OCI-LY1 (cell line): ENCODE results near the gene RWDD4.

Source experiments
- H2AFZ ChIP-seq: fragments of 200-600 bp; sonication (generic), shearing (Covaris generic); 2 replicates; pipeline ENCODE4 v1.6.0; 2014; ENCODE audit warnings: antibody characterized with exemption, mild to moderate bottlenecking, low read length
- H3F3A ChIP-seq: fragments of 200-600 bp; sonication (generic), shearing (Covaris generic); 2 replicates; pipeline ENCODE4 v1.6.0; 2014; ENCODE audit warnings: mild to moderate bottlenecking, antibody characterized with exemption, low read length, moderate library complexity; ENCODE audit not compliant: insufficient read depth
- H3K27ac ChIP-seq: fragments of 200-600 bp; sonication (generic); 2 replicates; pipeline ENCODE4 v1.5.1; 2014; ENCODE audit warnings: low read length, mixed run types, mild to moderate bottlenecking, low read depth; ENCODE audit not compliant: poor library complexity, severe bottlenecking
- H3K27me3 ChIP-seq: fragments of 200-600 bp; sonication (generic); 2 replicates; pipeline ENCODE4 v1.6.0; 2014; ENCODE audit warnings: antibody characterized with exemption, mild to moderate bottlenecking, low read length, moderate library complexity; ENCODE audit not compliant: insufficient read depth
- H3K36me3 ChIP-seq: fragments of 200-600 bp; sonication (generic); 2 replicates; pipeline ENCODE4 v1.6.1; 2014; ENCODE audit warnings: mild to moderate bottlenecking, antibody characterized with exemption, low read length, moderate library complexity, mixed read lengths; ENCODE audit not compliant: insufficient read depth
- H3K4me1 ChIP-seq: fragments of 200-600 bp; sonication (generic); 2 replicates; pipeline ENCODE4 v1.5.1; 2014; ENCODE audit warnings: mild to moderate bottlenecking, low read length, moderate library complexity; ENCODE audit not compliant: insufficient read depth, severe bottlenecking
- H3K4me2 ChIP-seq: fragments of 200-600 bp; sonication (generic), shearing (Covaris generic); 2 replicates; pipeline ENCODE4 v1.6.1; 2014; ENCODE audit warnings: low read length
- H3K4me3 ChIP-seq: fragments of 200-600 bp; sonication (generic); 2 replicates; pipeline ENCODE4 v1.5.1; 2014; ENCODE audit warnings: low read length, low read depth, mild to moderate bottlenecking, mixed read lengths; ENCODE audit not compliant: poor library complexity, severe bottlenecking
- H3K79me2 ChIP-seq: fragments of 200-600 bp; shearing (Covaris generic); 2 replicates; pipeline ENCODE4 v1.6.1; 2016; ENCODE audit warnings: mixed run types, low read length, mixed read lengths; ENCODE audit not compliant: insufficient read depth
- H3K9ac ChIP-seq: fragments of 200-600 bp; sonication (generic), shearing (Covaris generic); 2 replicates; pipeline ENCODE4 v1.6.1; 2014; ENCODE audit warnings: mild to moderate bottlenecking, low read length, mixed read lengths
- H3K9me2 ChIP-seq: fragments of 200-600 bp; sonication (generic), shearing (Covaris generic); 2 replicates; pipeline ENCODE4 v1.6.1; 2014; ENCODE audit warnings: low read depth, mild to moderate bottlenecking, low read length, mixed read lengths
- H3K9me3 ChIP-seq: fragments of 200-600 bp; shearing (Covaris generic); 2 replicates; pipeline ENCODE4 v1.6.1; 2014; ENCODE audit warnings: low read length, mixed read lengths
- H4K20me1 ChIP-seq: fragments of 200-600 bp; sonication (generic), shearing (Covaris generic); 2 replicates; pipeline ENCODE4 v1.6.0; 2016; ENCODE audit warnings: mild to moderate bottlenecking, low read length; ENCODE audit not compliant: insufficient read depth
- EZH2 ChIP-seq: fragments of 200-600 bp; sonication (generic), shearing (Covaris generic); IDR thresholded peaks from 2 replicates; pipeline ENCODE4 v1.8.0; 2017; ENCODE audit warnings: borderline replicate concordance, mixed run types, mild to moderate bottlenecking, antibody characterized with exemption, low read length, moderate library complexity, mixed read lengths
- TF ChIP-seq, protein P1 (sequence below): fragments of 200-600 bp; sonication (generic), shearing (Covaris generic); IDR thresholded peaks from 2 replicates; pipeline ENCODE4 v1.5.1; 2017; ENCODE audit warnings: mild to moderate bottlenecking, antibody characterized with exemption, low read length, moderate library complexity, mixed read lengths

The RWDD4 gene

DNA sequence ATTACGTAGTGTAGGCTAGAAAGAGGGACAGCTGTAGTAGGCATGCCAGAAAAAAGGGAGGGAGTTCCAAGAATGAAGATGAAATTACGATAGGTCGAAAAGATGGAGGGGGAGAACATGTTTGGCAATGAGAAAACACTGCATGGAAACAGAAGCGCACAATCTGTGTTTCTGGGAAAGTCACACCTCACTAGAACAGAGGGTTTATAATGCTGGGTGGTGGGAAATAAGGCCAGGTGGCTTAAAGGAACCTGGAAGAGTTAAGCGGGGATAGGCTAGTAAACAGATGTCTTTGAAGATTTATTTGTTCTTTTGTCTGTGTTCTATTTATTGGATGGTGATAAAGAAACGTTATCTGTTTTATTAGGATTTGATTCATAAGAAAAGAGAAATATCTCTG lies 29.2 kb upstream of the RWDD4 start:
- H3F3A ChIP-seq = no peaks in the 10 kb centered on the region
- no peaks in the 10 kb centered on the region for H3K4me1 ChIP-seq
- H3K4me3 ChIP-seq = no peak overlapping the region
- no peak overlapping the region for H3K4me2 ChIP-seq
- no peaks in the 10 kb centered on the region for H4K20me1 ChIP-seq
- no peak overlapping the region for H3K9ac ChIP-seq
- no peaks in the 10 kb centered on the region for H3K9me2 ChIP-seq
- H3K79me2 ChIP-seq = no peaks in the 10 kb centered on the region
- TF ChIP-seq, protein P1, sequence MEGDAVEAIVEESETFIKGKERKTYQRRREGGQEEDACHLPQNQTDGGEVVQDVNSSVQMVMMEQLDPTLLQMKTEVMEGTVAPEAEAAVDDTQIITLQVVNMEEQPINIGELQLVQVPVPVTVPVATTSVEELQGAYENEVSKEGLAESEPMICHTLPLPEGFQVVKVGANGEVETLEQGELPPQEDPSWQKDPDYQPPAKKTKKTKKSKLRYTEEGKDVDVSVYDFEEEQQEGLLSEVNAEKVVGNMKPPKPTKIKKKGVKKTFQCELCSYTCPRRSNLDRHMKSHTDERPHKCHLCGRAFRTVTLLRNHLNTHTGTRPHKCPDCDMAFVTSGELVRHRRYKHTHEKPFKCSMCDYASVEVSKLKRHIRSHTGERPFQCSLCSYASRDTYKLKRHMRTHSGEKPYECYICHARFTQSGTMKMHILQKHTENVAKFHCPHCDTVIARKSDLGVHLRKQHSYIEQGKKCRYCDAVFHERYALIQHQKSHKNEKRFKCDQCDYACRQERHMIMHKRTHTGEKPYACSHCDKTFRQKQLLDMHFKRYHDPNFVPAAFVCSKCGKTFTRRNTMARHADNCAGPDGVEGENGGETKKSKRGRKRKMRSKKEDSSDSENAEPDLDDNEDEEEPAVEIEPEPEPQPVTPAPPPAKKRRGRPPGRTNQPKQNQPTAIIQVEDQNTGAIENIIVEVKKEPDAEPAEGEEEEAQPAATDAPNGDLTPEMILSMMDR = no peak
- no peaks in the 10 kb centered on the region for H3K27me3 ChIP-seq
- H2AFZ ChIP-seq = no peak overlapping the region
- no peaks in the 10 kb centered on the region for H3K9me3 ChIP-seq
- H3K36me3 ChIP-seq = peaks cover 80% of the 10 kb centered on the region
- H3K27ac ChIP-seq = no peak overlapping the region

DNA sequence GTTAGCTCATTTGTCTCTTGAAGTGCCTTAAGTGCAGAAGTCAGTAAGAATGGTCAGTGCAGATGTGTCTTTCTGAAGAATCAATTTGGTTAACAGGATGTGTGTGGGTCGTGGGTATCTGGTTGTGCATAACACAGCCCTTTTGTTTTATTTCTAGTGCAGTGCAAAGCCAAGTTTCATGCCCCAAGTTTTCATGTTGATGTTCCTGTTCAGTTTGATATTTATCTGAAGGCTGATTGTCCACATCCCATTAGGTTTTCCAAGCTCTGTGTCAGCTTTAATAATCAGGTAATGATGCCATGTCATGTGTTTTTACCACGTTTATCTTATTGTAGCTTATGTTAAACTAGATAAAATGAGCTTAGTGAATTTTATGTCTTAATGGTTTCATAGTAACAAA lies 27.5 kb upstream of the RWDD4 start:
- Histone ChIP-seq H3K36me3 (peaks cover 73% of the 10 kb centered on the region), H3K79me2 (no peaks in the 10 kb centered on the region), H3K9ac (no peak overlapping the region), H2AFZ (no peak overlapping the region), H3K9me3 (no peaks in the 10 kb centered on the region), H3K27me3 (no peaks in the 10 kb centered on the region), H3F3A (no peaks in the 10 kb centered on the region), H3K4me2 (no peak overlapping the region), H4K20me1 (no peaks in the 10 kb centered on the region), H3K4me1 (no peaks in the 10 kb centered on the region), H3K27ac (no peak overlapping the region), H3K4me3 (no peak overlapping the region), H3K9me2 (no peaks in the 10 kb centered on the region)
- TF ChIP-seq, protein P1 = no peak
- TF ChIP-seq EZH2 = no peak

DNA sequence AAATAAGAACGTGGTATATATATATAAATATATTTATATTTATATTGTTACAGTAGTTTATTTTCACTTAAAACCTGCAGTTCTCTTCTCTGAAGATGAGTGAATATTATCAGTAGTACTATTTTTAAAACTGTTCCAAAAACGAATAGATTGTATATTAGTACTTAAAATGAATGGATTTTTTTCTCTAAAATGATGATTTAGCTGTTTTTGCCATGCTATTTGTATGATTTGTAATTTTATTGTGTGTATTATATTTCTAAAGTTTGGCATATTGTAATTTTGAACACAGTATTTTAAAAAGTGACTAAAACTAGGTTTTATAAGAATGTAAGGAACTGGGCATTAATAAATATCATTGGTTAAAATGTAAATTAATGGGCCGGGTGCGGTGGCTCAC lies 22.1 kb upstream of the RWDD4 start:
- Histone ChIP-seq H3K4me3 (no peak overlapping the region), H3K27me3 (no peaks in the 10 kb centered on the region), H3K79me2 (no peaks in the 10 kb centered on the region), H3K9me2 (no peaks in the 10 kb centered on the region), H2AFZ (no peak overlapping the region), H3K4me1 (no peaks in the 10 kb centered on the region), H3K9ac (no peak overlapping the region), H3K36me3 (peaks cover 80% of the 10 kb centered on the region), H3K27ac (no peak overlapping the region), H3F3A (no peaks in the 10 kb centered on the region), H3K4me2 (no peak overlapping the region), H3K9me3 (no peaks in the 10 kb centered on the region), H4K20me1 (no peaks in the 10 kb centered on the region)
- TF ChIP-seq, protein P1 = no peak
- TF ChIP-seq EZH2 = no peak
